ENCODE data around the gene PRKCZ. TPM values are rescaled to one million over a fixed set of nuclear protein-coding genes. Genes with fewer than 3 reads are reported as not detected.

The PRKCZ gene
- total RNA-seq, 2 donors from 2014 or later, result 9.6 to 10.9 TPM

DNA sequence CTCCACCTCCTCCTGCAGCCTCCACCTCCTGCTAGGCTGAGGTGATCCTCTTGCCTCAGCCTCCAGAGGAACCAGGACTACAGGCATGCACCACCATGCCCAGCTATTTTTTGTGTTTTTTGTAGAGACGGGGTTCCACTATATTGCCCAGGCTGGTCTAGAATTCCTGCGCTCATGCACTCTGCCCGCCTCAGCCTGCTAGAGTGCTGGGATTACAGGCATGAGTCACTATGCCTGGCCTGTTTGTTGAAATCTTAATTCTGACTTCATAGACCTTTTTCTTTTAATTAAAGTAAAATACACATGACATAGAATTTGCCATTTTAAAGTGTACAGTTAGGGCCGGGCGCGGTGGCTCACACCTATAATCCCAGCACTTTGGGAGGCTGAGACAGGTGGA, 101.7 kb downstream of the PRKCZ start:
- DNase-seq, result no peak
- intact Hi-C loops (cut with DNase I), result no loop called here
- H3K36me3 ChIP-seq (replicated peaks in 1 of 2; ENCODE audit: insufficient read depth in 1 of 2, low read depth in 2 of 2), result no peaks in the 10 kb centered on the region
- H3K4me1 ChIP-seq, result no peaks in the 10 kb centered on the region
- no peaks in the 10 kb centered on the region for H3K27me3 ChIP-seq
- no peak overlapping the region for H3K27ac ChIP-seq
- ATAC-seq, result no peak
- no peaks in the 10 kb centered on the region for H3K9me3 ChIP-seq
- TF ChIP-seq CTCF (IDR thresholded peaks at IDR 0.05) (no peak), POLR2A (IDR thresholded peaks at IDR 0.05) (no peak)
- no peak overlapping the region for H3K4me3 ChIP-seq
- 91 to 100% methylated on average over 5 to 6 of the region's 6 CpGs for WGBS, 2 donors

DNA sequence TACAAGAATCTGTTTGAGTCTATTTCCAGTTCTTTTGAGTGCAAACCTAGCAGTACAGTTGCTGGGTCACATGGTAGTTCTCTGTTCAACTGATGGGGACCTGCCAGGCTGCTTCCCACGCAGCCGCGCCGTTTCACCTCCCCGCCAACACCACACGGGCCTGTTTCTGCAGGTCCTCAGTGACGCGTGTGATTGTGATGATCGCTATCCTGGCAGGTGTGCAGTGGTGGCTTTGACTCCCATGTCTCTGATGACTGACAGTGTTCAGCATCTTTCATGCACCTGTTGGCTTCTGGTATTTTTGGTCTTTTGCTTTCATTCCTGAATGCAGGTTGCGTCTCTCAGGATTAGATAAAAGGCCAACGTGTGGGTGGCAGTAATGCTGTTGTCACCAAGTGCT, 102.7 kb downstream of the PRKCZ start:
- no peak for ATAC-seq
- Histone ChIP-seq H3K9me3 (no peaks in the 10 kb centered on the region), H3K27me3 (no peaks in the 10 kb centered on the region), H3K4me1 (no peaks in the 10 kb centered on the region), H3K36me3 (replicated peaks in 1 of 2; ENCODE audit: insufficient read depth in 1 of 2, low read depth in 2 of 2) (no peaks in the 10 kb centered on the region), H3K4me3 (no peak overlapping the region), H3K27ac (no peak overlapping the region)
- no peak for DNase-seq
- intact Hi-C loops (cut with DNase I), result no loop called here
- no peak for TF ChIP-seq POLR2A (IDR thresholded peaks at IDR 0.05)
- no peak for TF ChIP-seq CTCF (IDR thresholded peaks at IDR 0.05)
- 89 to 96% methylated on average over 11 of the region's 11 CpGs for WGBS, 2 donors

DNA sequence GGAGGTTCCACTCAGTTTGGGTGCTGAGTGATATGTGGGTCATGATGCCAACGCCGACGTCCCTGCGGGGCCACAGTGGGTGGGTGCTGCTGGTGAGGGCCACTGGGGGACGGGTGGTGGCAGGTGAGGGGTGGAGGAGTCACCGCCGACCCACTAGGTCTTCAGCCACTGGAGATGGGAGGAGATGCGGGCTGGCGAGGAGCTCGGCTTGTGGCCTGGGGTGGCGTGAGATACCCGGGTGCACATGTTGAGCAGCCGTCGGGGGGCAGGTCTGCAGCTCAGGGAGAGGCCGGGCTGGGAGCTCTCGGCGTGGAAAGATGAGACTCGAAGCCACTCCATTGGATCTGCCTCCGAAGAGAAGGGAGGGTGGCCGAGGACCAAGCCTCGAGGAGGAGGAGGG, 103.8 kb downstream of the PRKCZ start:
- Histone ChIP-seq H3K36me3 (replicated peaks in 1 of 2; ENCODE audit: insufficient read depth in 1 of 2, low read depth in 2 of 2) (no peaks in the 10 kb centered on the region), H3K9me3 (no peaks in the 10 kb centered on the region), H3K4me1 (no peaks in the 10 kb centered on the region), H3K4me3 (no peak overlapping the region), H3K27me3 (no peaks in the 10 kb centered on the region), H3K27ac (no peak overlapping the region)
- intact Hi-C loops (cut with DNase I), result no loop called here
- no peak for TF ChIP-seq CTCF (IDR thresholded peaks at IDR 0.05)
- no peak for TF ChIP-seq POLR2A (IDR thresholded peaks at IDR 0.05)
- DNase-seq (no peak), ATAC-seq (no peak)
- 94 to 95% methylated on average over 20 to 21 of the region's 21 CpGs for WGBS, 2 donors

- no peak for TF ChIP-seq POLR2A (IDR thresholded peaks at IDR 0.05)
- TF ChIP-seq CTCF (IDR thresholded peaks at IDR 0.05), result no peak
- ATAC-seq (no peak), DNase-seq (no peak)
- Histone ChIP-seq H3K4me3 (no peak overlapping the region), H3K36me3 (replicated peaks in 1 of 2; ENCODE audit: insufficient read depth in 1 of 2, low read depth in 2 of 2) (no peaks in the 10 kb centered on the region), H3K4me1 (no peaks in the 10 kb centered on the region), H3K27me3 (no peaks in the 10 kb centered on the region), H3K27ac (no peak overlapping the region), H3K9me3 (no peaks in the 10 kb centered on the region)
- WGBS, 2 donors, result 97 to 98% methylated on average over 10 of the region's 10 CpGs
- intact Hi-C loops (cut with DNase I), result no loop called here
These were observed 105.0 kb downstream of the PRKCZ start for GRCh38 chr1:2155147-2155598.

GRCh38 chr1:2155788-2156187, 105.6 kb downstream of the PRKCZ start:
- no peaks in the 10 kb centered on the region for H3K4me1 ChIP-seq
- 82 to 88% methylated on average over 6 of the region's 6 CpGs for WGBS, 2 donors
- TF ChIP-seq CTCF (IDR thresholded peaks at IDR 0.05) (no peak), POLR2A (IDR thresholded peaks at IDR 0.05) (no peak)
- DNase-seq (no peak), ATAC-seq (no peak)
- no peaks in the 10 kb centered on the region for H3K36me3 ChIP-seq (replicated peaks in 1 of 2; ENCODE audit: insufficient read depth in 1 of 2, low read depth in 2 of 2)
- H3K9me3 ChIP-seq, result no peaks in the 10 kb centered on the region
- intact Hi-C loops (cut with DNase I), result no loop called here
- no peak overlapping the region for H3K27ac ChIP-seq
- no peaks in the 10 kb centered on the region for H3K27me3 ChIP-seq
- H3K4me3 ChIP-seq, result no peak overlapping the region
